ENCODE results near the gene DST.

Gene DST

GRCh38 chr6:56642366-56643261, at the start of gene DST:
DST (minus strand) TSS chr6:56642889.
- no peak for DNase-seq

- DNase-seq: no peak
These were observed 49.1 kb upstream of the DST start for GRCh38 chr6:56691814-56692213.

GRCh38 chr6:56691286-56691595, 48.6 kb upstream of the DST start:
- DNase-seq: no peak

GRCh38 chr6:56690519-56691285, 48.0 kb upstream of the DST start:
- DNase-seq: no peak

GRCh38 chr6:56689663-56690062, 47.0 kb upstream of the DST start:
- DNase-seq: no peak

GRCh38 chr6:56689114-56689513, 46.4 kb upstream of the DST start:
- no peak for DNase-seq

- DNase-seq: no peak
These were observed 45.8 kb upstream of the DST start for GRCh38 chr6:56688521-56688920.

GRCh38 chr6:56687551-56687950, 44.9 kb upstream of the DST start:
- no peak for DNase-seq

GRCh38 chr6:56686429-56686828, 43.7 kb upstream of the DST start:
- DNase-seq: no peak

- DNase-seq: no peak
These were observed 43.3 kb upstream of the DST start for GRCh38 chr6:56685994-56686393.

GRCh38 chr6:56685102-56685733, 42.5 kb upstream of the DST start:
- DNase-seq: no peak

GRCh38 chr6:56684342-56685101, 41.8 kb upstream of the DST start:
- DNase-seq: no peak

- no peak for DNase-seq
These were observed 41.2 kb upstream of the DST start for GRCh38 chr6:56683882-56684281.

GRCh38 chr6:56682635-56683034, 39.9 kb upstream of the DST start:
- DNase-seq: no peak

GRCh38 chr6:56677559-56677958, 34.9 kb upstream of the DST start:
- no peak for DNase-seq

- DNase-seq: no peak
These were observed 29.2 kb upstream of the DST start for GRCh38 chr6:56671651-56672461.

GRCh38 chr6:56671160-56671559, 28.5 kb upstream of the DST start:
- no peak for DNase-seq

GRCh38 chr6:56669041-56669440, 26.4 kb upstream of the DST start:
- DNase-seq: no peak

- no peak for DNase-seq
These were observed 25.5 kb upstream of the DST start for GRCh38 chr6:56668158-56668557.

- DNase-seq: no peak
These were observed 24.6 kb upstream of the DST start for GRCh38 chr6:56667336-56667735.

GRCh38 chr6:56664029-56664428, 21.3 kb upstream of the DST start:
- no peak for DNase-seq

GRCh38 chr6:56663344-56663743, 20.7 kb upstream of the DST start:
- DNase-seq: no peak

Measured in stimulated activated CD4-positive, alpha-beta T cell treated with anti-CD3 and anti-CD28 coated beads, Interleukin-15, amount 100 ng/mL, for 24 hours (primary cell).